ENCODE data around the gene LRRC4C.

DNA sequence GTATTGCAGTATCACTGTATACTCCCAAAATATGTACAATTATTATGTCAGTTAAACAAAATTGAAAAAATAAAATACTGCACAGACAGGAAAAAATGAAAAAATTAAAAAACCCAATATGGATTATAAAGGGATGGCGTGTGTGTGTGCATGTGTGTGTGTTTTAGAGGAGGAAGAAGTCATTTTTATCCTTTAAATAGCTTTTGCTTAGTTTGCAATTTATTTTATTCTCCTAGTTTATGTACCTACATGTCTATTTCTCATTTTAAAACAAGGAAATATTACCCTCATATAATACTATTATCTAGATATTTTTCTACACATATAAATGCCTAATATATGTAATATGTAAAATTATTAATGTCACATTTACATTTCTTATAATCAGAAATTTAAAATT lies 1144.3 kb downstream of the LRRC4C start:
- TF ChIP-seq, protein P1, sequence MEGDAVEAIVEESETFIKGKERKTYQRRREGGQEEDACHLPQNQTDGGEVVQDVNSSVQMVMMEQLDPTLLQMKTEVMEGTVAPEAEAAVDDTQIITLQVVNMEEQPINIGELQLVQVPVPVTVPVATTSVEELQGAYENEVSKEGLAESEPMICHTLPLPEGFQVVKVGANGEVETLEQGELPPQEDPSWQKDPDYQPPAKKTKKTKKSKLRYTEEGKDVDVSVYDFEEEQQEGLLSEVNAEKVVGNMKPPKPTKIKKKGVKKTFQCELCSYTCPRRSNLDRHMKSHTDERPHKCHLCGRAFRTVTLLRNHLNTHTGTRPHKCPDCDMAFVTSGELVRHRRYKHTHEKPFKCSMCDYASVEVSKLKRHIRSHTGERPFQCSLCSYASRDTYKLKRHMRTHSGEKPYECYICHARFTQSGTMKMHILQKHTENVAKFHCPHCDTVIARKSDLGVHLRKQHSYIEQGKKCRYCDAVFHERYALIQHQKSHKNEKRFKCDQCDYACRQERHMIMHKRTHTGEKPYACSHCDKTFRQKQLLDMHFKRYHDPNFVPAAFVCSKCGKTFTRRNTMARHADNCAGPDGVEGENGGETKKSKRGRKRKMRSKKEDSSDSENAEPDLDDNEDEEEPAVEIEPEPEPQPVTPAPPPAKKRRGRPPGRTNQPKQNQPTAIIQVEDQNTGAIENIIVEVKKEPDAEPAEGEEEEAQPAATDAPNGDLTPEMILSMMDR (IDR thresholded peaks at IDR 0.05; ENCODE audit: low read length), result no peak
- TF ChIP-seq EZH2 (IDR thresholded peaks at IDR 0.05; ENCODE audit: borderline replicate concordance, low read length), result no peak

Measured in OCI-LY1 (cell line).